Smooth muscle cell (in vitro differentiated cells): ENCODE measurements around the gene CIZ1. TPM values are rescaled to one million over a fixed set of nuclear protein-coding genes. Genes with fewer than 3 reads are reported as not detected.
A peak's percentile ranks its signal among the peaks of the same experiment; 100 is the strongest.
"Not testable (repeated sequence)": the region's sequence is repeated elsewhere in the genome, so short reads cannot be mapped to it uniquely, and the experiment has no call there.

Source experiments
- DNase-seq: peaks from one replicate; lab custom pipeline; 2025; ENCODE audit not compliant: unreplicated experiment; lab: John Stamatoyannopoulos, UW
- H2AFZ ChIP-seq: fragments of 200-600 bp; sonication (generic); 2 replicates; pipeline ENCODE4 v1.6.0; 2016; ENCODE audit warnings: antibody characterized with exemption, low read depth, mild to moderate bottlenecking
- H3F3A ChIP-seq: fragments of 200-600 bp; sonication (generic); 2 replicates; pipeline ENCODE4 v1.6.0; 2017; ENCODE audit warnings: antibody characterized with exemption, low read depth
- H3K27ac ChIP-seq: fragments of 200-600 bp; sonication (generic); 2 replicates; pipeline ENCODE4 v1.5.1; 2016; ENCODE audit warnings: low read depth, mild to moderate bottlenecking
- H3K27me3 ChIP-seq: fragments of 200-600 bp; sonication (generic); 2 replicates; pipeline ENCODE4 v1.6.1; 2016; ENCODE audit warnings: low read depth, mild to moderate bottlenecking
- H3K36me3 ChIP-seq: fragments of 200-600 bp; sonication (generic); 2 replicates; pipeline ENCODE4 v1.5.1; 2016; ENCODE audit warnings: low read depth
- H3K4me1 ChIP-seq: fragments of 200-600 bp; sonication (generic); 2 replicates; pipeline ENCODE4 v1.5.1; 2016; ENCODE audit warnings: low read depth
- H3K4me2 ChIP-seq: fragments of 200-600 bp; sonication (generic); 2 replicates; pipeline ENCODE4 v1.6.0; 2016; ENCODE audit warnings: mild to moderate bottlenecking
- H3K4me3 ChIP-seq: fragments of 200-600 bp; sonication (generic); 2 replicates; pipeline ENCODE4 v1.5.1; 2016; ENCODE audit warnings: mild to moderate bottlenecking
- H3K79me2 ChIP-seq: fragments of 200-600 bp; sonication (generic); 2 replicates; pipeline ENCODE4 v1.6.0; 2016; ENCODE audit warnings: low read depth, mild to moderate bottlenecking
- H3K9ac ChIP-seq: fragments of 200-600 bp; sonication (generic); 2 replicates; pipeline ENCODE4 v1.6.0; 2016; ENCODE audit warnings: low read depth
- H3K9me3 ChIP-seq: fragments of 200-600 bp; sonication (generic); replicated peaks from 2 replicates; pipeline ENCODE4 v1.5.1; 2016; ENCODE audit warnings: low read depth
- H4K20me1 ChIP-seq: fragments of 200-600 bp; sonication (generic); 2 replicates; pipeline ENCODE4 v1.6.0; 2016; ENCODE audit warnings: low read depth
- WGBS: methylation state at CpG from one replicate; pipeline ENCODE4 v1.1.7; 2016; ENCODE audit warnings: low lambda C conversion rate; 5-methylcytosine and 5-hydroxymethylcytosine counted together
- polyA plus RNA-seq: library from polyadenylated mRNA; unstranded; fragments of >200 nt; fragmentation: Nextera tagmentation; extraction: Ambion mirVana; gene quantifications from 2 replicates; pipeline ENCODE4 v1.2.1, GENCODE V29; 2016
- total RNA-seq: library from RNA; depleted of rRNA; stranded (reverse); fragments of >200 nt; gene quantifications from 2 replicates; pipeline ENCODE4 v1.2.3, GENCODE V29; 2014
- TF ChIP-seq, protein P1 (sequence below): fragments of 200-600 bp; sonication (generic); IDR thresholded peaks from 2 replicates; pipeline ENCODE4 v1.5.1; 2017; ENCODE audit warnings: borderline replicate concordance, mild to moderate bottlenecking, antibody characterized with exemption; ENCODE audit not compliant: insufficient read depth, poor library complexity, severe bottlenecking

Gene CIZ1
- total and polyA plus RNA-seq, 2 experiments from 2014 or later, result 23.5 to 84.0 TPM

DNA sequence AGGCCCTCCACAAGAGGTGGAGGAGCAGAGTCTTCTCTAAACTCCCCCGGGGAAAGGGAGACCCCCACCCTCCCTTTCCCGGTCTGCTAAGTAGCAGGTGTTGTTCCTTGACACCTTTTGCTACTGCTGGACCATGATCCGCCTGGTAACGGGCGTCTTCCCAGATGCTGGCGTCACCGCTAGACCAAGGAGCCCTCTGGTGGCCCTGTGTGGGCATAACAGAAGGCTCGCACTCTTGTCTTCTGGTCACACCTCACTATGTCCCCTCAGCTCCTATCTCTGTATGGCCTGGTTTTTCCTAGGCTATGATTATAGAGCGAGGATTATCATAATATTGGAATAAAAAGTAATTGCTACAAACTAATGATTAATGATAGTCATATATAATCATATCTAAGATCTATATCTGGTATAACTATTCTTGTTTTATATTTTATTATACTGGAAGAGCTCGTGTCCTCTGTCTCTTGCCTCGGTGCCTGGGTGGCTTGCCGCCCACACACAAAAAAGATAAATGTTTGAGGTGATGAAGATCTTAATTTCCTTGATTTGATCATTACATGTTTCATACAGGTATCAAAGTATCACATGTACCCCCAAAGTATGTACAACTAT is 61.3 kb downstream of the CIZ1 start:
- H2AFZ ChIP-seq, H3K36me3 ChIP-seq, H3K9me3 ChIP-seq, DNase-seq, H3K4me2 ChIP-seq, H4K20me1 ChIP-seq, H3K9ac ChIP-seq, H3K27ac ChIP-seq, H3K4me1 ChIP-seq, H3K27me3 ChIP-seq, H3K79me2 ChIP-seq, H3F3A ChIP-seq, H3K4me3 ChIP-seq: not testable (repeated sequence)
- TF ChIP-seq, protein P1, sequence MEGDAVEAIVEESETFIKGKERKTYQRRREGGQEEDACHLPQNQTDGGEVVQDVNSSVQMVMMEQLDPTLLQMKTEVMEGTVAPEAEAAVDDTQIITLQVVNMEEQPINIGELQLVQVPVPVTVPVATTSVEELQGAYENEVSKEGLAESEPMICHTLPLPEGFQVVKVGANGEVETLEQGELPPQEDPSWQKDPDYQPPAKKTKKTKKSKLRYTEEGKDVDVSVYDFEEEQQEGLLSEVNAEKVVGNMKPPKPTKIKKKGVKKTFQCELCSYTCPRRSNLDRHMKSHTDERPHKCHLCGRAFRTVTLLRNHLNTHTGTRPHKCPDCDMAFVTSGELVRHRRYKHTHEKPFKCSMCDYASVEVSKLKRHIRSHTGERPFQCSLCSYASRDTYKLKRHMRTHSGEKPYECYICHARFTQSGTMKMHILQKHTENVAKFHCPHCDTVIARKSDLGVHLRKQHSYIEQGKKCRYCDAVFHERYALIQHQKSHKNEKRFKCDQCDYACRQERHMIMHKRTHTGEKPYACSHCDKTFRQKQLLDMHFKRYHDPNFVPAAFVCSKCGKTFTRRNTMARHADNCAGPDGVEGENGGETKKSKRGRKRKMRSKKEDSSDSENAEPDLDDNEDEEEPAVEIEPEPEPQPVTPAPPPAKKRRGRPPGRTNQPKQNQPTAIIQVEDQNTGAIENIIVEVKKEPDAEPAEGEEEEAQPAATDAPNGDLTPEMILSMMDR, result peak; percentile 39
- 34% methylated on average over 8 of the region's 12 CpGs for WGBS

DNA sequence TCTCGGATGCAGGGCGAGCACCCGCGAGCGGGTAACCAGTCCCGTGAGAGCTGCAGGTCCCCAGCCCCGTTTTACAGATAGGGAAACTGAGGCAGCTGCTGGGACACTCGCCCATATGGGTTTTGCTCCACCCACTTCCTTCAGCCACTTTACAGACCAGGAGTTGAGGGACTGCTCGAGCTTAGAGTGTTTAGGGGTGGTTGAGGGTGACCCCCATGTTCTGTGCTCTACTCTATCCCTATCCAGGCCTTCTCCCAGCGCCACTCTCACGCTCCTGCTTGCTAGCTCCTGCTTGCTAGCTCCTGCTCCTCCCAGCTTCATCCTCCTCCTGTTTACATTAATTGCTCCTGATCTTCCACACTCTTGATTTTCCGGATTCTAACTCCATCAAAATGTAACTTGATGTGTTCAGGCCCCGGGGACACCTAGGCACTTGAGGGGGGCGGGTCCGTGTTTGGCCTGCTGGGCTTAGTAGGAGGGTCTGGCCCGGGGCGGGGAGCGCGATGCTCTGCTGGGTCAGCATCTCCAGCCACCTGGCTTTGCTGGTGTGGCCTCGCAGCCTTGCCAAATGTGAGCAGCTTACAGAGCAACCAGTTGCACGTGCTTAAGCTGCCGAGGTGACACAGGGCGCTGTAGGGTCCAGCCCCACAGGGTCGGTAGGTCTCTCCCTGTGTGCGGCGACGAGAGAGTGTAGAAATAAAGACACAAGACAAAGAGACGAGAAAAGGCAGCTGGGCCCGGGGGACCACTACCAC is 62.4 kb downstream of the CIZ1 start:
- Histone ChIP-seq H3K9me3 (no peaks in the 10 kb centered on the region), H3K36me3 (no peaks in the 10 kb centered on the region), H3K9ac (peak overlapping the region; percentile 92), H3K4me2 (peak overlapping the region; percentile 97), H3K79me2 (peaks cover 8% of the 10 kb centered on the region), H3K4me3 (peak overlapping the region; percentile 91), H3K27me3 (peaks cover 3% of the 10 kb centered on the region), H3K4me1 (no peaks in the 10 kb centered on the region), H4K20me1 (peaks cover 12% of the 10 kb centered on the region), H3K27ac (no peak overlapping the region), H3F3A (no peaks in the 10 kb centered on the region), H2AFZ (peak overlapping the region; percentile 90)
- WGBS, result 71% methylated on average over 29 of the region's 29 CpGs
- TF ChIP-seq, protein P1, result no peak
- no peak for DNase-seq

DNA sequence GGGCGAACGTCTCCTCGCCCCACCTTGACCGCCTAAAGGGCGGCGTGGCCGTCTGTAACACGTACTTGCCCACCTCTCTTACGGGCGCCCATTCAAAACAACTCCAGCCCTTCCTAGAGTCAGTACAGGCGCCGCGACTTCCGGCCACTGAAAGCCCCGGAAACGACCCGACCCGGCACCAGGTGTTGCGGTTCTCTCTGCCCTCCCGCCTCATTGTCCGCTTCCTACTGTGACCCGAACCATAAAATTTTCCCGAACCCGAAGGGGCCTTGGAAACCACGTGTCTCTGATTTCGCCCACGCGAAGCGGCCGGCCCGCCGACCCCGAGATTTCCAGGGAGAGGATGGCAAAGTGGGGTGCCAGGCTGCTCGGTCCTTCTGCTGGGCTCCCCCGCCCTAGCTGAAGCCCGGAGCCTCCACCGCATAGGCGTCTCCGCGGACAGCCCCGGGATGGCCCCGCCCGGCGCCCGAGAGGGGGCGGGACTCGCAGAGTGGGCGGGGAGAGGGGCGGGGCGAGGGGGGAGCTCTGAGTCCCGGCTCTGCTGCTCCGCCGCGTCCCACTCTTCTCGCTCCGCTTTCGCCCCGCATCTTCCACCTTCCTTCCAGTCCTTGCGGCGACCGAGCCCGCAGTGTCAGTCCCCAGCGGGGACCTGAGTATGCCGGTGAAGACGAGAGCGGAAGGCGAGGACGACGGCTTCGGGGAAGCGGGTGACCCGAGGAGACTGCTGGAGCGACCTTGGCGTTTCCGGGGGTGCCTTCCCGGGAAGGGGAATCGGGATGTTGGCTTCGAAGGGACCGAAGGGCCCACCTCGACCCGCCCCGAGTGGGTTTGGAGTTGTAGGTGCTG is 63.2 kb downstream of the CIZ1 start:
- Histone ChIP-seq H3K36me3 (no peaks in the 10 kb centered on the region), H4K20me1 (peaks cover 12% of the 10 kb centered on the region), H3K27me3 (peaks cover 1% of the 10 kb centered on the region), H3K9me3 (no peaks in the 10 kb centered on the region), H3K4me3 (peak overlapping the region; percentile 91), H2AFZ (peak overlapping the region; percentile 90), H3K4me2 (peak overlapping the region; percentile 97), H3K79me2 (peaks cover 8% of the 10 kb centered on the region), H3F3A (no peaks in the 10 kb centered on the region), H3K4me1 (no peaks in the 10 kb centered on the region), H3K9ac (peak overlapping the region; percentile 92), H3K27ac (peak overlapping the region; percentile 88)
- DNase-seq, result peak; percentile 69
- 1% methylated on average over 61 of the region's 82 CpGs for WGBS
- TF ChIP-seq, protein P1, result peak; percentile 2
